DMS53 treated with DMSO at 0.1 percent for 48 hours (cell line): ENCODE measurements around the gene VWA5B1.

ENCODE experiments used
- DNase-seq: peaks from one replicate; lab custom pipeline; 2025; ENCODE audit not compliant: unreplicated experiment; lab: John Stamatoyannopoulos, UW

Gene VWA5B1

GRCh38 chr1:20322081-20322824 lies 31.6 kb downstream of the VWA5B1 start:
- no peak for DNase-seq

GRCh38 chr1:20322825-20323612 lies 32.3 kb downstream of the VWA5B1 start:
- no peak for DNase-seq

DNA sequence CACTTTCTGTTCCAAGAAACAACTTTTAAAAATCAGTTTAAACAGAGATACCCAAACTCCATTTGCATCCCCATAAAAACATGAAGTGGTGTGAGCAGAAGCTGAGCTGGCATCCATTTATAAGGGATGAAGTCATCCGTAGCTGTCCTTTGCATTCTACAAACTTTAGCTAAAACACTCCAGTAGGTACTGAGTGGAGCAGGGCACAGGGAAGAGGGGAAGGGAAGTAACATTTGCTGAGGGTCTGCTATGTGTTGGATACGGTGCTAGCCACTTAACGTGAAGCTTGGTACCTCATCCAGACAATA lies 32.9 kb downstream of the VWA5B1 start:
- no peak for DNase-seq

- DNase-seq = no peak
These were observed 34.2 kb downstream of the VWA5B1 start for GRCh38 chr1:20324704-20325406.

GRCh38 chr1:20325407-20325843 lies 34.8 kb downstream of the VWA5B1 start:
- no peak for DNase-seq

DNA sequence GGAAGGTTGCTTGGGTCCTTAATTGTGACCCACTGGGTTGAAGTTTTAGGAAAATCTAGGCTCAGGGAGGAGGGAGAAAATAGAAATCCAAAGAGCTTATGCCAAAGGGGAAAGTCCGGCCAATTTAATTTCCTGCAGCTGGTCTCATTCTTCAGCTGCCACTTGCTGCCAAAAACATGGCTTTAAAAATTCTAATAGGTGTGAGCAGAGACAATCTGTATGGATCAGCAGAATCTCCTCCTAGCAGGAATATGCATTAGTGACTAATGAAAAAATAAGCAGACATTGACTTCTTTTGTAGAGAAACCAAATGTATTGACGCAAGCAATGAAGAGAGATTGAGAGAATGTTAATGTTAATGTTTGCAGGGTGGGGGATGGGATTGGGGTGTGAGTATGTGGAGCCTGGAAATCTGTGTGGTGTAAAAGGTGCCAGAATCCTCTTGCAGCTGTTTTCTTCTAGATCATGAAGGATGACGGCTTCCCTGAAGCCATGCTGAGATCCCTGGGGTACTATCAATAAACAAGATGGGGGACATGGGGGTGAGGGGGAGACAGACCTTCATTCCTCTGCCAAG lies 35.3 kb downstream of the VWA5B1 start:
- no peak for DNase-seq

GRCh38 chr1:20327467-20327866 lies 36.8 kb downstream of the VWA5B1 start:
- no peak for DNase-seq

- DNase-seq = no peak
These were observed 37.5 kb downstream of the VWA5B1 start for GRCh38 chr1:20328201-20328600.

- DNase-seq = no peak
These were observed 39.3 kb downstream of the VWA5B1 start for GRCh38 chr1:20329793-20330542.

GRCh38 chr1:20334103-20334502 lies 43.4 kb downstream of the VWA5B1 start:
- DNase-seq = no peak

- no peak for DNase-seq
These were observed 45.5 kb downstream of the VWA5B1 start for GRCh38 chr1:20336105-20336605.

DNA sequence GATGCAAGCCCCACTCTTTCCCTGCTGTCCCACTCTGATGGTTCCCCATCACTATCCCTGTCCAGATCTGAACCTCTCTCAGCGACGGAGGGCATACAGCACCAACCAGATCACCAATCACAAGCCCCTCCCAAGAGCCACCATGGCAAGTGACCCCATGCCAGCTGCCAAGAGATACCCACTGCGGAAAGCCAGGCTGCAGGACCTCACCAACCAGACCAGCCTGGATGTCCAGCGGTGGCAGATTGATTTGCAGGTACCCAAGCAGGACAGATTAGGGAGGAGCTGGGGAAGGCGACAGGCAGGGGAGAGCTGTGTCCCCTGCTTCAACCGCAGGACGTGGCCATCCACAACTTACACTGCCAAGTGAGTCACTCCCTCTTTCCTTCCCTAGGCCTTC lies 46.9 kb downstream of the VWA5B1 start:
- DNase-seq = no peak

GRCh38 chr1:20339811-20340457 lies 49.3 kb downstream of the VWA5B1 start:
- DNase-seq = no peak

DNA sequence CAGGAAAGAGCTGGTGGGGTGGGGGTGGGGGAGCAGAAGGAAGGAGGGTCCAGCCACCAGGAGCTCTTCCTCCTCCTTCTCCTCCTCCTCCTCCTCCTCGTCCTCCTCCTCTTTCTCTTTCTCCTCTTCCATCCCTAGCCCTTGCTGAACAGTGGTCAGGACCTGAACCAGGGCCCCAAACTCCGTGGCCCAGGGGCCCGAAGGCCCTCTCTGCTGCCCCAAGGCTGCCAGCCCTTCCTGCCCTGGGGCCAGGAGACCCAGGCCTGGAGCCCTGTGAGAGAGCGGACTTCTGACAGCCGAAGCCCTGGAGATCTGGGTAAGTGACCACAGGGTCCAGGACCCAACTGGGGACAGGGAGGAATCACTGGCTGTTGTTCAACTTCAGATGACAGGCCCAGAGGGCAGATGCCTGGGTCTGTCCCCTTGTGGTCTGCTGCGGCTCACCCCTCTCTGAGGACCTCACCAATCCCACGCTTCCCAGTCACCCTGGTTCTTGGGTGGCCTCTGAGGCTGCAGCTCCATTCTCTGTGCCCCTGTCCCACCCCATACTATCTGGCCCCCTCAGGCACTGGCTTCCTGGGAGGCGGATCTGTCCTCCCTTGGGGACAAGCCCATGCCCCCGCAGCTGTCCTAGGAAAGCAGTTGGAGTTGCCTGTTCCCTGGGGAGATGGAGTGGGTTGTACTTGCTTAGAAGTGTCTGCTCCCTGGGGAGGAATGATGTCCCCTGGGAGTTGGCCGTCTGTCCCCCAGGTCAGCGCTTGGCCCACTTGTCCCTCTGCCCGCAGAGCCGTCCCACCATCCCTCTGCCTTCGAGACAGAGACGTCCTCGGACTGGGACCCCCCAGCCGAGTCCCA lies 51.8 kb downstream of the VWA5B1 start:
- no peak for DNase-seq

DNA sequence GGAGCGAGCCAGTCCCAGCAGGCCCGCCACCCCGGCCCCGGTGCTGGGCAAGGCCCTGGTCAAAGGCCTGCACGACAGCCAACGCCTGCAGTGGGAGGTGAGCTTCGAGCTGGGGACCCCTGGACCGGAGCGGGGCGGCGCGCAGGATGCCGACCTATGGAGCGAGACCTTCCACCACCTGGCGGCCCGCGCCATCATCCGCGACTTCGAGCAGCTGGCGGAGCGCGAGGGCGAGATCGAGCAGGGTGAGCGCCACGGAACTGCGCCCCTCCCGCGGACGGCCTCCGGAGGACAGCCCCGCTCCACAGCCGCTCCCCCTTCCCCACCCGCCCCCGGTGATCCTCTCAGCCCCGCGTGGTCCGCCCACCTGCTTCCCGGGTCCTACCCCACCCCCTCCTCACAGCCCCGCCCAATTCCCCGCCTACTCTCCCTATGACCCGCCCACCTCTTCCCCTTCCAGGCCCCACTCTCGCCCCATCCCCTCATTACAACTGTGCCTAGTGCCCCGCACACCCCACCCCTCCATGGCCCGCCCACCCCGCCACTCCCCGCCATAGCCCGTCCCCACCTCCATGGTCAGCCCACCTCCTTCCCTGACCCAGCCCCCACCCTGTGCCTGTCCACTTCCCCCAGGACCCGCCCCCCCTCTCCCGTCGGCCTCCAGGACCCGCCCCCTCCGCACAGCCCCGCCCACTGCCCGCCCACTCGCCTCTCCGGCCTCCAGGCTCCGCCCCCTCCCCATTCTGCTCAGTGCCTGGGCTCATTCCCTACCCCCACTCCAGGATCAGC lies 52.7 kb downstream of the VWA5B1 start:
- DNase-seq = no peak

DNA sequence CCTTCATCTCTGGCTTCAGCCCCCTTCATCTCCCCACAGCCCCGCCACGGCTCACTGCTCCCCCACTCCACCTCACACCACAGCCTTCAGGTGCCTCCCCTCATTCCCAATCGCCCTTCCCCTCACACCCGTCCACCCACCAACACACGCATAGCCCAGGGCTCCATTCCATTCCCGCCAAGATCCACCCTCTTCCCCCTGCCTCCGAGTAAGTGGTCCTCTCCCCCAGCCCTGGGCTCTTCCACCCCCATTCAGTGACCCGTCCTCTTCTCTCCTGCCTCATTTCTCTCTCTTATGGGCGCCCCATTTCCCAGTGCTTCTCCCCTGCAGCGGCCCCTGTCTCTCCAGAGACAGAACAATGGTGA lies 53.2 kb downstream of the VWA5B1 start:
- no peak for DNase-seq

- no peak for DNase-seq
These were observed 54.1 kb downstream of the VWA5B1 start for GRCh38 chr1:20344738-20345137.

DNA sequence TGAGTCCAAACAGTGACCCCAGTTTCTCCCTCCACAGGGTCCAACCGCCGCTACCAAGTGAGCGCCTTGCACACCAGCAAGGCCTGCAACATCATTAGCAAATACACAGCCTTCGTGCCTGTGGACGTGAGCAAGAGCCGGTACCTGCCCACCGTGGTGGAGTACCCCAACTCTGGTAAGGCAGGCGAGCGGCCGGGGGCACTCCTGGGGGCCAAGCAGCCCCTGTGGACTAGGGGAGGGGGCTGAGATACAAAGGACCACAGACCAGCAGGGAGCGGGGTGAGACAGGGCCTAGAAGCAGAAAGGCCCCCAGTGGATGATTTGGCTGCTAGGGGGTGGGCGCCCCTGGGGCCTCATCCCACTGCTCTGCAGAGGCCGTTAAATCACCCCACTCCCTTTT lies 54.7 kb downstream of the VWA5B1 start:
- DNase-seq = no peak

GRCh38 chr1:20346433-20346832 lies 55.8 kb downstream of the VWA5B1 start:
- no peak for DNase-seq
